B cell (primary cell): ENCODE measurements around the gene SLC25A39.

Experiments
- CTCF ChIP-seq: fragments of 200-600 bp; IDR thresholded peaks from one replicate; pipeline ENCODE4 v1.8.0; 2022; ENCODE audit warnings: antibody characterized with exemption, mild to moderate bottlenecking
- EZH2 ChIP-seq: IDR thresholded peaks from 2 replicates; pipeline ENCODE4 v1.6.1; 2012; ENCODE audit warnings: borderline replicate concordance, low read depth, mild to moderate bottlenecking, moderate library complexity, low read length; ENCODE audit not compliant: insufficient read depth, poor library complexity, severe bottlenecking

GRCh38 chr17:44282264-44282663 is 42.4 kb downstream of the SLC25A39 start:
- TF ChIP-seq EZH2 (no peak), CTCF (no peak)
